GM12878 (cell line): ENCODE measurements around the gene NUP214. TPM values are rescaled to one million over a fixed set of nuclear protein-coding genes. Genes with fewer than 3 reads are reported as not detected.

Experiments
- ATAC-seq: fragments of 200-7000 bp; cut with Tn5 transposase; 3 replicates; pipeline ENCODE4 v1.9.1; 2020; ENCODE audit warnings: mild to moderate bottlenecking, moderate library complexity
- BruUV-seq: library from RNA; stranded (reverse); fragments of 400-500 nt; replicated peaks from 2 replicates; lab custom pipeline; 2021; lab: Mats Ljungman, UMichigan
- CTCF ChIA-PET: fragments of 300-600 bp; sonication (Branson Sonifier 250); formaldehyde crosslinking; extraction: SDS; loops from one replicate; lab custom pipeline; 2021; ENCODE audit warnings: inconsistent platforms; lab: Yijun Ruan, JAX
- POLR2A ChIA-PET: fragments of 350-600 bp; formaldehyde crosslinking; extraction: SDS; loops from one replicate; lab custom pipeline; 2021; ENCODE audit warnings: inconsistent platforms; lab: Charles Lee
- RAD21 ChIA-PET: fragments of 300-600 bp; sonication (Branson Sonifier 250); formaldehyde crosslinking; loops from one replicate; lab custom pipeline; 2023; ENCODE audit warnings: antibody characterized with exemption; ENCODE audit not compliant: unreplicated experiment; lab: Charles Lee
- SMC1A ChIA-PET: fragments of 300-600 bp; sonication (Branson Sonifier 250); formaldehyde crosslinking; loops from one replicate; lab custom pipeline; 2023; ENCODE audit not compliant: unreplicated experiment, uncharacterized antibody; lab: Charles Lee
- DNase-seq: peaks from one replicate; pipeline ENCODE4 v3.0.0-alpha.2; 2011; ENCODE audit warnings: low read depth, low spot score
- FAIRE-seq: peaks from 3 replicates; lab custom pipeline; 2011; peaks lifted over from hg19 to GRCh38; lab: Jason Lieb, UNC
- H2AFZ ChIP-seq: 2 replicates; pipeline ENCODE4 v1.6.0; 2011; ENCODE audit warnings: low read depth, low read length, control low read depth; ENCODE audit not compliant: control insufficient read depth
- H3K27ac ChIP-seq: 2 replicates; pipeline ENCODE4 v1.5.1; 2011; ENCODE audit warnings: control low read depth; ENCODE audit not compliant: control insufficient read depth, insufficient read depth
- H3K27me3 ChIP-seq, 2 experiments: replicated peaks in 1 of 2; 2 replicates each; pipeline versions ENCODE4 v1.6.0 to v1.6.1; 2011; ENCODE audit warnings: low read length in 1 of 2; ENCODE audit not compliant: control insufficient read depth in 2 of 2, insufficient read depth in 2 of 2
- H3K36me3 ChIP-seq, 2 experiments: 2 replicates each; pipeline ENCODE4 v1.5.1; 2011; ENCODE audit warnings: low read length in 1 of 2; ENCODE audit not compliant: control insufficient read depth in 2 of 2, insufficient read depth in 2 of 2
- H3K4me1 ChIP-seq: 2 replicates; pipeline ENCODE4 v1.6.1; 2011; ENCODE audit warnings: mild to moderate bottlenecking, low read length, moderate library complexity, mixed read lengths; ENCODE audit not compliant: control insufficient read depth, insufficient read depth
- H3K4me2 ChIP-seq: 2 replicates; pipeline ENCODE4 v1.6.0; 2011; ENCODE audit warnings: control low read depth; ENCODE audit not compliant: control insufficient read depth, insufficient read depth
- H3K4me3 ChIP-seq: fragments of 200-600 bp; sonication (generic); 2 replicates; pipeline ENCODE4 v1.5.1; 2016
- H3K79me2 ChIP-seq: 2 replicates; pipeline ENCODE4 v1.6.0; 2011; ENCODE audit warnings: low read length; ENCODE audit not compliant: control insufficient read depth, insufficient read depth
- H3K9ac ChIP-seq: 2 replicates; pipeline ENCODE4 v1.8.0; 2011; ENCODE audit warnings: low read length, control low read depth, mixed read lengths; ENCODE audit not compliant: control insufficient read depth, insufficient read depth
- H3K9me3 ChIP-seq: replicated peaks from 3 replicates; pipeline ENCODE4 v1.5.1; 2011; ENCODE audit warnings: mild to moderate bottlenecking, low read length; ENCODE audit not compliant: control insufficient read depth, insufficient read depth
- H4K20me1 ChIP-seq: 2 replicates; pipeline ENCODE4 v1.6.0; 2011; ENCODE audit not compliant: control insufficient read depth, insufficient read depth
- MTA2 ChIP-seq: fragments of 450-650 bp; IDR thresholded peaks from 2 replicates; pipeline ENCODE4 v1.6.1; 2016; ENCODE audit warnings: low read depth, mild to moderate bottlenecking, moderate library complexity
- SIN3A ChIP-seq: IDR thresholded peaks from 2 replicates; pipeline ENCODE4 v1.6.1; 2012; ENCODE audit warnings: low read depth, low read length, improper control_type of control experiment
- TARDBP ChIP-seq: IDR thresholded peaks from 2 replicates; pipeline ENCODE4 v1.6.1; 2016; ENCODE audit warnings: borderline replicate concordance
- ZZZ3 ChIP-seq: IDR thresholded peaks from 2 replicates; pipeline ENCODE4 v1.6.1; 2011; ENCODE audit warnings: low read depth; ENCODE audit not compliant: control insufficient read depth, insufficient read length
- WGBS: methylation state at CpG from one replicate; pipeline ENCODE4 v1.1.6; 2016; ENCODE audit warnings: low lambda C conversion rate; ENCODE audit not compliant: insufficient replicate concordance, insufficient coverage; ENCODE audit errors: missing lambda C conversion rate; 5-methylcytosine and 5-hydroxymethylcytosine counted together
- in situ Hi-C: fragments of 300-500 bp; cut with MboI; formaldehyde crosslinking; loops from 9 replicates; pipeline ENCODE4 v1.14.3; 2018; ENCODE audit warnings: mixed read lengths
- intact Hi-C: fragments of 100-400 bp; cut with micrococcal nuclease; formaldehyde crosslinking; loops from one replicate; pipeline ENCODE4 v1.14.2; 2022; ENCODE audit not compliant: unreplicated experiment
- polyA plus RNA-seq, 11 experiments: library from polyadenylated mRNA; depleted of rRNA in 4 of 11; unstranded in 6 of 11; stranded (reverse) in 5 of 11; fragments of >200 nt; fragmentation: Nextera tagmentation in 4 of 11; fragmentation: Illumina TruSeq in 1 of 11; extraction: Ambion mirVana in 4 of 11; extraction: Trizol in 1 of 11; gene quantifications; 1 replicate in 1 of 11; 2 replicates in 10 of 11; pipeline versions ENCODE4 v1.2.1 to v1.2.3, GENCODE V29; 2011 to 2016; ENCODE audit warnings: inconsistent platforms in 2 of 11, missing spikeins in 2 of 11, low read depth in 1 of 11
- total RNA-seq, 4 experiments: library from RNA; depleted of rRNA in 3 of 4; stranded (reverse); fragments of >200 nt in 3 of 4; fragmentation: Illumina TruSeq in 1 of 4; extraction: Trizol in 1 of 4; gene quantifications; 2 replicates each; pipeline versions ENCODE4 v1.2.1 to v1.2.3, GENCODE V29; 2013 to 2021

The NUP214 gene
- total and polyA plus RNA-seq, 10 of the 15 experiments (the other 5 are each of a cell fraction or from before 2014, with no cell fraction given), result 11.7 to 53.8 (median 17.6) TPM

DNA sequence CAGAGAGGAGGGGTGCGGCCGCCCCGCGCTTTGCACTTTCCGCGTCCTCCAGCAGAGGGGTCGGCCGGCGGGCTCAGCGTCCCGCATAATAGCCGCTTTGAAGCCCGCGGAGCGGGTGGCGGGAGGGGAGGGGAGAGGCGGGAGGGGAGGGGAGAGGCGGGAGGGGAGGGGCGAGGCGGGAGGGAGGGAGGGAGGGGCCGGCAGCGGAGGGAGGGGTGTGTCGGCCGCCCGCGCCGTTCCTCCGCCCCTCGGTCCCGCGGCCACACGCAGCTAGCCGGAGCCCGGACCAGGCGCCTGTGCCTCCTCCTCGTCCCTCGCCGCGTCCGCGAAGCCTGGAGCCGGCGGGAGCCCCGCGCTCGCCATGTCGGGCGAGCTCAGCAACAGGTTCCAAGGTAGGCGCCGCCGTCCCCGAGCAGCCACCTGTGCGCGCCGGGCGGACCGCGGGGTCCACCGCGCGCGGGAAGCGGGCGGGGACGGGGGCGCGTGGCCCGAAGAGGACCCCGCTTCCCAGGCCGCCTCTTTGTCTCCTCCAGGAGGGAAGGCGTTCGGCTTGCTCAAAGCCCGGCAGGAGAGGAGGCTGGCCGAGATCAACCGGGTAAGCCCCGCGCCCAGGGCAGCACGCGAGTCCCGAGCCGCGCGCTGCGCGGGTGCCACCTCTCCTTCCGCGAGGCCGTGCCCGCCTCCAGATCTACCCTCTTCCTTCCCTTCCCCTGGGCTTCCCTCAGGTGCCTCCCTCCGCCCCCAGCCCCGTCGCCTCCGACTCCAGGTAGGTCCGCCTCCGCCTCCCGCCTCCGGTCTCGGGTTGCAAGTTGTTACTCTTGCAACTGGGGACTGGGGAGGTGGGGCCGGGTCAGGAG is 28.9 kb upstream of the NUP214 start, which contains the start of gene AIF1L (continued):
- no peak for TF ChIP-seq ZZZ3
- TF ChIP-seq TARDBP, result no peak

DNA sequence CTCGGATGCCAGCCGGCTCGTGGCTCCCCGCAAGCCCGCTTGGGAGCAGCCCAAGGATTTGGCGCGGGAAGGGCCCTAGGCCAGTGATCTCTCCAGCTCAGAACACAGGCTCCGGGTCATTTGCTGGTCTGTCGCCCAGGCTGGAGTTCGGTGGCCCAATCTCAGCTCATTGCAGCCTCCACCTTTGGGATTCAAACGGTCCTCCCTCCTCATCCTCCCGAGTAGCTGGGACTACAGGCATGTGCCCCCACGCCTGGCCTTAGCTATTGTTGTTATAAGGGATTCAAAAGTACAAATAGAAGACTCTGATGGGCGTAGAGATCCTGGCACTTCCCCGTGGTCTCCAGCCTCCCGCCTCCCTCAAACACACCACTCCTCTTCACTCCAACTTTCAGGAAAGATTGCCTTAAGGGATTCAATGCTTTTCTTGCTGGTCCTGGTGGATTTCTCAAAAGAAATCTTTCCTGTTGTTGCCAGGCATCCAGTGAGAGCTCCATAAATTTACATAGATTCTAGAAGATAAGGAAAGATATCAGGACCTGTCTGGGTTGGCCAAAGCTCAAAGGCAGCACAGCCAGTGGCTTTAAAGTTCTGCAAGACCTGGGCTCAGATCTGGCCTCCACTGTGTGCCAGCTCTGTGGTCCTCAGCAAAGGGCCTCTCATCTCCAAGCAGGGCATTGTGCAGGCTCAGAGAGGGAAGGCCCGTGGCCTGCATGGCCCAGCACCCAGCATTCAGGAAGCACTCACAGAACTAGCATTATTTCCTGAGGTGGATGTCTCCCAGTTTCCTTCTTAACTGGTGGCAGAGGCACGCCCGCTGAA is 28.0 kb upstream of the NUP214 start:
- no peak for FAIRE-seq
- DNase-seq, result no peak
- no peaks in the 10 kb centered on the region; the same call in 1 of the 2 replicates for H3K4me1 ChIP-seq
- TF ChIP-seq TARDBP (no peak), SIN3A (no peak), MTA2 (no peak)
- TF ChIP-seq, all 136 proteins: peak for 0
- POLR2A ChIA-PET, result no interaction called here
- Histone ChIP-seq H3K27ac (no peak overlapping the region), H3K9me3 (no peaks in the 10 kb centered on the region), H3K36me3 (no peaks in the 10 kb centered on the region), H3K4me3 (no peak overlapping the region), H3K4me2 (0 out of 2 replicates have a peak overlapping the region, but pooled peaks have one; percentile 13), H2AFZ (no peak overlapping the region), H3K27me3 (peaks cover 8 to 13% of the 10 kb centered on the region in 2 experiments; a peak in 3 of 4 replicates), H4K20me1 (no peaks in the 10 kb centered on the region), H3K9ac (no peak overlapping the region), H3K79me2 (no peaks in the 10 kb centered on the region)
- intact Hi-C loops (no loop called here), in situ Hi-C loops (no loop called here)
- RAD21 ChIA-PET, result no interaction called here
- CTCF ChIA-PET, result interaction anchor here (0.6 kb wide), 1 partner anchor 155 kb away, joined by 4 read pairs; no protein-coding TSS in a partner anchor
- WGBS, result 48% methylated on average over 19 of the region's 19 CpGs
- ATAC-seq, result no peak
- no TSS peak for BruUV-seq
- SMC1A ChIA-PET, result no interaction called here
